GM12878 (cell line): ENCODE data around the gene SYDE2. TPM values are rescaled to one million over a fixed set of nuclear protein-coding genes. Genes with fewer than 3 reads are reported as not detected.

Experiments used
- ATAC-seq: fragments of 200-7000 bp; cut with Tn5 transposase; 3 replicates; pipeline ENCODE4 v1.9.1; 2020; ENCODE audit warnings: mild to moderate bottlenecking, moderate library complexity
- BruUV-seq: library from RNA; stranded (reverse); fragments of 400-500 nt; replicated peaks from 2 replicates; lab custom pipeline; 2021; lab: Mats Ljungman, UMichigan
- CTCF ChIA-PET: fragments of 300-600 bp; sonication (Branson Sonifier 250); formaldehyde crosslinking; extraction: SDS; loops from one replicate; lab custom pipeline; 2021; ENCODE audit warnings: inconsistent platforms; lab: Yijun Ruan, JAX
- POLR2A ChIA-PET: fragments of 350-600 bp; formaldehyde crosslinking; extraction: SDS; loops from one replicate; lab custom pipeline; 2021; ENCODE audit warnings: inconsistent platforms; lab: Charles Lee
- RAD21 ChIA-PET: fragments of 300-600 bp; sonication (Branson Sonifier 250); formaldehyde crosslinking; loops from one replicate; lab custom pipeline; 2023; ENCODE audit warnings: antibody characterized with exemption; ENCODE audit not compliant: unreplicated experiment; lab: Charles Lee
- SMC1A ChIA-PET: fragments of 300-600 bp; sonication (Branson Sonifier 250); formaldehyde crosslinking; loops from one replicate; lab custom pipeline; 2023; ENCODE audit not compliant: unreplicated experiment, uncharacterized antibody; lab: Charles Lee
- DNase-seq: peaks from one replicate; pipeline ENCODE4 v3.0.0-alpha.2; 2011; ENCODE audit warnings: low read depth, low spot score
- FAIRE-seq: peaks from 3 replicates; lab custom pipeline; 2011; peaks lifted over from hg19 to GRCh38; lab: Jason Lieb, UNC
- H2AFZ ChIP-seq: 2 replicates; pipeline ENCODE4 v1.6.0; 2011; ENCODE audit warnings: low read depth, low read length, control low read depth; ENCODE audit not compliant: control insufficient read depth
- H3K27ac ChIP-seq: 2 replicates; pipeline ENCODE4 v1.5.1; 2011; ENCODE audit warnings: control low read depth; ENCODE audit not compliant: control insufficient read depth, insufficient read depth
- H3K27me3 ChIP-seq, 2 experiments: replicated peaks in 1 of 2; 2 replicates each; pipeline versions ENCODE4 v1.6.0 to v1.6.1; 2011; ENCODE audit warnings: low read length in 1 of 2; ENCODE audit not compliant: control insufficient read depth in 2 of 2, insufficient read depth in 2 of 2
- H3K36me3 ChIP-seq, 2 experiments: 2 replicates each; pipeline ENCODE4 v1.5.1; 2011; ENCODE audit warnings: low read length in 1 of 2; ENCODE audit not compliant: control insufficient read depth in 2 of 2, insufficient read depth in 2 of 2
- H3K4me1 ChIP-seq: 2 replicates; pipeline ENCODE4 v1.6.1; 2011; ENCODE audit warnings: mild to moderate bottlenecking, low read length, moderate library complexity, mixed read lengths; ENCODE audit not compliant: control insufficient read depth, insufficient read depth
- H3K4me2 ChIP-seq: 2 replicates; pipeline ENCODE4 v1.6.0; 2011; ENCODE audit warnings: control low read depth; ENCODE audit not compliant: control insufficient read depth, insufficient read depth
- H3K4me3 ChIP-seq: fragments of 200-600 bp; sonication (generic); 2 replicates; pipeline ENCODE4 v1.5.1; 2016
- H3K79me2 ChIP-seq: 2 replicates; pipeline ENCODE4 v1.6.0; 2011; ENCODE audit warnings: low read length; ENCODE audit not compliant: control insufficient read depth, insufficient read depth
- H3K9ac ChIP-seq: 2 replicates; pipeline ENCODE4 v1.8.0; 2011; ENCODE audit warnings: low read length, control low read depth, mixed read lengths; ENCODE audit not compliant: control insufficient read depth, insufficient read depth
- H3K9me3 ChIP-seq: replicated peaks from 3 replicates; pipeline ENCODE4 v1.5.1; 2011; ENCODE audit warnings: mild to moderate bottlenecking, low read length; ENCODE audit not compliant: control insufficient read depth, insufficient read depth
- H4K20me1 ChIP-seq: 2 replicates; pipeline ENCODE4 v1.6.0; 2011; ENCODE audit not compliant: control insufficient read depth, insufficient read depth
- HCFC1 ChIP-seq: fragments of 150-350 bp; IDR thresholded peaks from 2 replicates; pipeline ENCODE4 v1.6.1; 2014; ENCODE audit warnings: low read length
- HSF1 ChIP-seq: fragments of 150-350 bp; IDR thresholded peaks from 2 replicates; pipeline ENCODE4 v1.6.1; 2014; ENCODE audit warnings: mild to moderate bottlenecking, low read depth, low read length
- NFXL1 ChIP-seq: fragments of 450-650 bp; IDR thresholded peaks from 2 replicates; pipeline ENCODE4 v1.6.1; 2017; ENCODE audit warnings: antibody characterized with exemption, mild to moderate bottlenecking, borderline replicate concordance
- PKNOX1 ChIP-seq: fragments of 450-650 bp; IDR thresholded peaks from 2 replicates; pipeline ENCODE4 v1.6.1; 2016; ENCODE audit warnings: mild to moderate bottlenecking
- RBBP5 ChIP-seq: fragments of 200-600 bp; sonication (generic); conservative IDR thresholded peaks from 2 replicates; pipeline ENCODE4 v1.6.1; 2016
- SREBF2 ChIP-seq: IDR thresholded peaks from 2 replicates; pipeline ENCODE4 v1.6.1; 2012; ENCODE audit warnings: mild to moderate bottlenecking, low read length
- TCF3 ChIP-seq: IDR thresholded peaks from 2 replicates; pipeline ENCODE4 v1.6.1; 2012; ENCODE audit warnings: low read depth, mild to moderate bottlenecking, low read length, borderline replicate concordance; ENCODE audit not compliant: insufficient read depth
- in situ Hi-C: fragments of 300-500 bp; cut with MboI; formaldehyde crosslinking; loops from 9 replicates; pipeline ENCODE4 v1.14.3; 2018; ENCODE audit warnings: mixed read lengths
- intact Hi-C: fragments of 100-400 bp; cut with micrococcal nuclease; formaldehyde crosslinking; loops from one replicate; pipeline ENCODE4 v1.14.2; 2022; ENCODE audit not compliant: unreplicated experiment
- polyA plus RNA-seq, 11 experiments: library from polyadenylated mRNA; depleted of rRNA in 4 of 11; unstranded in 6 of 11; stranded (reverse) in 5 of 11; fragments of >200 nt; fragmentation: Nextera tagmentation in 4 of 11; fragmentation: Illumina TruSeq in 1 of 11; extraction: Ambion mirVana in 4 of 11; extraction: Trizol in 1 of 11; gene quantifications; 1 replicate in 1 of 11; 2 replicates in 10 of 11; pipeline versions ENCODE4 v1.2.1 to v1.2.3, GENCODE V29; 2011 to 2016; ENCODE audit warnings: inconsistent platforms in 2 of 11, missing spikeins in 2 of 11, low read depth in 1 of 11
- total RNA-seq, 4 experiments: library from RNA; depleted of rRNA in 3 of 4; stranded (reverse); fragments of >200 nt in 3 of 4; fragmentation: Illumina TruSeq in 1 of 4; extraction: Trizol in 1 of 4; gene quantifications; 2 replicates each; pipeline versions ENCODE4 v1.2.1 to v1.2.3, GENCODE V29; 2013 to 2021

The SYDE2 gene
- total and polyA plus RNA-seq, 10 of the 15 experiments (the other 5 are each of a cell fraction or from before 2014, with no cell fraction given) = 0.37 to 4.1 (median 1.8) TPM; not detected in 1

- no peak overlapping the region for H2AFZ ChIP-seq
- TF ChIP-seq PKNOX1 (no peak), NFXL1 (no peak), SREBF2 (no peak), RBBP5 (no peak), HCFC1 (no peak), TCF3 (no peak), HSF1 (no peak)
- TF ChIP-seq, all 136 proteins: peak for 0
- RAD21 ChIA-PET = no interaction called here
- intact Hi-C loops = no loop called here
- ATAC-seq (no peak), FAIRE-seq (no peak), DNase-seq (no peak)
- Histone ChIP-seq H3K4me3 (no peak overlapping the region), H4K20me1 (no peaks in the 10 kb centered on the region), H3K27ac (no peak overlapping the region), H3K4me2 (no peak overlapping the region), H3K27me3 (no peaks in the 10 kb centered on the region), H3K4me1 (no peaks in the 10 kb centered on the region), H3K36me3 (no peaks in the 10 kb centered on the region), H3K9me3 (no peaks in the 10 kb centered on the region), H3K79me2 (no peaks in the 10 kb centered on the region), H3K9ac (no peak overlapping the region)
- POLR2A ChIA-PET = no interaction called here
- CTCF ChIA-PET = interaction anchor here (1.4 kb wide), 1 partner anchor 142 kb away, joined by 3 read pairs; the partner anchor contains the start of gene C1orf52
- SMC1A ChIA-PET = no interaction called here
- in situ Hi-C loops = no loop called here
- BruUV-seq = no TSS peak
These were observed 84.0 kb downstream of the SYDE2 start for GRCh38 chr1:85116856-85117255.
